HepG2 (cell line): ENCODE results near the gene HEPACAM2. TPM values are rescaled to one million over a fixed set of nuclear protein-coding genes. Genes with fewer than 3 reads are reported as not detected.

Source experiments
- ATAC-seq: fragments of 200-7000 bp; cut with Tn5 transposase; 3 replicates; pipeline ENCODE4 v1.9.1; 2020; ENCODE audit warnings: mild to moderate bottlenecking, moderate library complexity
- BruUV-seq: library from RNA; stranded (reverse); fragments of 400-500 nt; replicated peaks from 2 replicates; lab custom pipeline; 2021; lab: Mats Ljungman, UMichigan
- CTCF ChIA-PET: fragments of 300-600 bp; formaldehyde crosslinking; extraction: SDS; loops from one replicate; lab custom pipeline; 2021; ENCODE audit warnings: low total read pairs, inconsistent platforms, low intra/inter-chr PET ratio; lab: Yijun Ruan, JAX
- POLR2A ChIA-PET: fragments of 350-600 bp; sonication (Branson Sonifier 250); formaldehyde crosslinking; loops from one replicate; lab custom pipeline; 2020; ENCODE audit warnings: antibody characterized with exemption, inconsistent platforms; lab: Yijun Ruan, JAX
- DNase-seq: peaks from one replicate; pipeline ENCODE4 v3.0.0-alpha.2; 2015; ENCODE audit warnings: low spot score
- FAIRE-seq: peaks from 3 replicates; lab custom pipeline; 2011; peaks lifted over from hg19 to GRCh38; lab: Jason Lieb, UNC
- H2AFZ ChIP-seq: one replicate; pipeline ENCODE4 v1.6.1; 2011; ENCODE audit warnings: low read length, inconsistent platforms
- H3K27ac ChIP-seq: fragments of 300-600 bp; 3 replicates; pipeline ENCODE4 v1.8.0; 2011; ENCODE audit warnings: mixed run types, mild to moderate bottlenecking, mixed read lengths, low read length, inconsistent platforms; ENCODE audit not compliant: insufficient read depth; ENCODE audit errors: extremely low read length
- H3K27me3 ChIP-seq, 2 experiments: fragments of 200-600 bp in 1 of 2; 2 replicates in 1 of 2; 3 replicates in 1 of 2; pipeline versions ENCODE4 v1.6.0 to v1.8.0; 2011; ENCODE audit warnings: low read length in 2 of 2, mild to moderate bottlenecking in 2 of 2, moderate library complexity in 2 of 2, inconsistent platforms in 1 of 2; ENCODE audit not compliant: insufficient read depth in 2 of 2, control insufficient read depth in 1 of 2
- H3K36me3 ChIP-seq, 2 experiments: fragments of 200-600 bp in 1 of 2; replicated peaks in 1 of 2; 2 replicates in 1 of 2; 3 replicates in 1 of 2; pipeline versions ENCODE4 v1.5.1 to v1.8.0; 2011; ENCODE audit warnings: low read length in 2 of 2, inconsistent platforms in 1 of 2; ENCODE audit not compliant: insufficient read depth in 2 of 2, control insufficient read depth in 1 of 2
- H3K4me1 ChIP-seq: 2 replicates; pipeline ENCODE4 v1.5.1; 2012; ENCODE audit warnings: low read length, inconsistent platforms; ENCODE audit not compliant: insufficient read depth
- H3K4me2 ChIP-seq: 2 replicates; pipeline ENCODE4 v1.6.0; 2011; ENCODE audit warnings: low read depth, low read length, inconsistent platforms
- H3K4me3 ChIP-seq, 3 experiments: fragments of 200-600 bp in 1 of 3; sonication (generic), shearing (Covaris generic) in 1 of 3; replicated peaks in 1 of 3; 2 replicates each; pipeline ENCODE4 v1.5.1; 2011 to 2016; ENCODE audit warnings: low read length in 3 of 3, inconsistent platforms in 2 of 3, low read depth in 2 of 3, mild to moderate bottlenecking in 2 of 3, control low read depth in 1 of 3, mixed read lengths in 1 of 3; ENCODE audit not compliant: insufficient read depth in 1 of 3
- H3K79me2 ChIP-seq: one replicate; pipeline ENCODE4 v1.6.1; 2011; ENCODE audit warnings: low read length, inconsistent platforms; ENCODE audit not compliant: insufficient read depth
- H3K9ac ChIP-seq: 2 replicates; pipeline ENCODE4 v1.6.0; 2011; ENCODE audit warnings: mild to moderate bottlenecking, low read depth, low read length, inconsistent platforms; ENCODE audit not compliant: insufficient read depth
- H3K9me3 ChIP-seq: 2 replicates; pipeline ENCODE4 v1.5.1; 2012; ENCODE audit warnings: mild to moderate bottlenecking, low read length
- H4K20me1 ChIP-seq: 2 replicates; pipeline ENCODE4 v1.6.0; 2011; ENCODE audit warnings: inconsistent platforms, mild to moderate bottlenecking, low read length, moderate library complexity; ENCODE audit not compliant: insufficient read depth
- FOXO4 ChIP-seq: sonication (generic); formaldehyde crosslinking; conservative IDR thresholded peaks from 2 replicates; pipeline ENCODE4 v1.8.1; 2023; ENCODE audit warnings: missing genetic modification reagents
- KLF16 ChIP-seq, 2 experiments: sonication (generic) in 1 of 2; formaldehyde crosslinking in 1 of 2; IDR thresholded peaks; 2 replicates each; pipeline versions ENCODE4 v1.6.1 to v1.8.0; 2016 to 2023; ENCODE audit warnings: missing genetic modification reagents in 2 of 2, missing compliant biosample characterization in 1 of 2
- MIER3 ChIP-seq: IDR thresholded peaks from 2 replicates; pipeline ENCODE4 v1.6.1; 2016; ENCODE audit warnings: missing compliant biosample characterization, borderline replicate concordance
- NCOA5 ChIP-seq: sonication (generic); formaldehyde crosslinking; IDR thresholded peaks from 2 replicates; pipeline ENCODE4 v1.4.0; 2020; ENCODE audit warnings: missing genetic modification reagents
- NRL ChIP-seq: sonication (generic); formaldehyde crosslinking; IDR thresholded peaks from 2 replicates; pipeline ENCODE4 v1.5.0; 2020; ENCODE audit warnings: missing genetic modification reagents, mild to moderate bottlenecking, moderate library complexity, borderline replicate concordance
- RARG ChIP-seq: sonication (generic); formaldehyde crosslinking; IDR thresholded peaks from 2 replicates; pipeline ENCODE4 v1.4.0; 2020; ENCODE audit warnings: low read depth, mild to moderate bottlenecking, missing genetic modification reagents
- SOX6 ChIP-seq, 2 experiments: fragments of 450-650 bp in 1 of 2; sonication (generic) in 1 of 2; formaldehyde crosslinking in 1 of 2; IDR thresholded peaks; 2 replicates each; pipeline versions ENCODE4 v1.4.0 to v1.6.1; 2017 to 2020; ENCODE audit warnings: antibody characterized with exemption in 1 of 2, mild to moderate bottlenecking in 1 of 2, missing genetic modification reagents in 1 of 2
- TRIM24 ChIP-seq: sonication (generic); formaldehyde crosslinking; IDR thresholded peaks from 2 replicates; pipeline ENCODE4 v1.8.0; 2022; ENCODE audit warnings: mild to moderate bottlenecking, missing genetic modification reagents
- ZBTB3 ChIP-seq: sonication (generic); formaldehyde crosslinking; IDR thresholded peaks from 2 replicates; pipeline ENCODE4 v1.4.0; 2020; ENCODE audit warnings: low read depth, mild to moderate bottlenecking, moderate library complexity, missing genetic modification reagents, borderline replicate concordance
- ZC3H13 ChIP-seq: sonication (generic); formaldehyde crosslinking; IDR thresholded peaks from 2 replicates; pipeline ENCODE4 v1.8.1; 2023; ENCODE audit warnings: mild to moderate bottlenecking, missing genetic modification reagents, moderate library complexity
- ZGPAT ChIP-seq: IDR thresholded peaks from 2 replicates; pipeline ENCODE4 v1.6.1; 2016; ENCODE audit warnings: mild to moderate bottlenecking
- whole genome bisulfite sequencing: methylation state at CpG from one replicate; pipeline ENCODE4 v1.1.6; 2017; ENCODE audit warnings: low lambda C conversion rate; 5-methylcytosine and 5-hydroxymethylcytosine counted together
- in situ Hi-C: cut with HindIII; loops from 2 replicates; pipeline ENCODE4 v1.10.0; 2017; ENCODE audit warnings: low pct_unique_long_range_greater_than_20kb; ENCODE audit not compliant: extremely low pct_ligation_motif_present
- intact Hi-C: fragments of 100-400 bp; cut with micrococcal nuclease; formaldehyde crosslinking; loops from one replicate; pipeline ENCODE4 v1.10.0; 2022; ENCODE audit not compliant: unreplicated experiment
- polyA plus RNA-seq, 8 experiments: library from polyadenylated mRNA; depleted of rRNA in 3 of 8; stranded (reverse) in 7 of 8; unstranded in 1 of 8; fragments of >200 nt; fragmentation: Illumina TruSeq in 4 of 8; extraction: Trizol in 4 of 8; gene quantifications; 2 replicates each; pipeline versions ENCODE4 v1.2.1 to v1.2.3, GENCODE V29; 2011 to 2016; ENCODE audit warnings: low read depth in 4 of 8, missing spikeins in 1 of 8, mixed read lengths in 1 of 8; ENCODE audit not compliant: insufficient read depth in 1 of 8
- total RNA-seq, 5 experiments: library from RNA; depleted of rRNA; stranded (reverse); fragments of >200 nt; fragmentation: Illumina TruSeq; extraction: Trizol; gene quantifications; 2 replicates each; pipeline ENCODE4 v1.2.3, GENCODE V29; 2016; ENCODE audit warnings: low read depth in 1 of 5

The HEPACAM2 gene
- total and polyA plus RNA-seq, 2 of the 13 experiments (the other 11 are each of a cell fraction or from before 2014, with no cell fraction given) = not detected

GRCh38 chr7:93142127-93142526, 84.1 kb downstream of the HEPACAM2 start:
- FAIRE-seq = no peak

GRCh38 chr7:93140582-93141191, 85.6 kb downstream of the HEPACAM2 start:
- no TSS peak for BruUV-seq

More at GRCh38 chr7:93142127-93142526, 84.1 kb downstream of the HEPACAM2 start:
- intact Hi-C loops (no loop called here), in situ Hi-C loops (no loop called here)
- H3K36me3 ChIP-seq = no peaks in the 10 kb centered on the region
- no peak for ATAC-seq
- H3K9ac ChIP-seq = no peak overlapping the region
- POLR2A ChIA-PET = no interaction called here
- no peak overlapping the region for H3K4me2 ChIP-seq
- no peaks in the 10 kb centered on the region; a peak in 2 of 5 replicates for H3K27me3 ChIP-seq
- no peak for TF ChIP-seq KLF16 (CRISPR knock-in tag; IDR thresholded peaks at IDR 0.05)
- TF ChIP-seq MIER3 (CRISPR knock-in tag) = no peak
- no peak for TF ChIP-seq FOXO4
- H3K79me2 ChIP-seq = no peaks in the 10 kb centered on the region
- no peak for DNase-seq
- H3K4me3 ChIP-seq = no peak overlapping the region
- CTCF ChIA-PET = no interaction called here
- 0% methylated on average over 1 of the region's 1 CpG for WGBS
- no TSS peak for BruUV-seq
- no peaks in the 10 kb centered on the region for H3K4me1 ChIP-seq
- H4K20me1 ChIP-seq = no peaks in the 10 kb centered on the region
- no peak overlapping the region for H2AFZ ChIP-seq
- H3K27ac ChIP-seq = no peak overlapping the region
- H3K9me3 ChIP-seq = no peaks in the 10 kb centered on the region

More at GRCh38 chr7:93140582-93141191, 85.6 kb downstream of the HEPACAM2 start:
- Histone ChIP-seq H3K4me2 (no peak overlapping the region), H3K4me1 (no peaks in the 10 kb centered on the region), H3K4me3 (no peak overlapping the region), H3K27ac (no peak overlapping the region), H3K27me3 (no peaks in the 10 kb centered on the region; a peak in 1 of 5 replicates), H4K20me1 (no peaks in the 10 kb centered on the region), H3K36me3 (no peaks in the 10 kb centered on the region), H3K9me3 (no peaks in the 10 kb centered on the region), H3K79me2 (no peaks in the 10 kb centered on the region), H2AFZ (no peak overlapping the region), H3K9ac (no peak overlapping the region)
- CTCF ChIA-PET = no interaction called here
- FAIRE-seq (no peak), ATAC-seq (no peak), DNase-seq (no peak)
- WGBS = 11% methylated on average over 3 of the region's 3 CpGs
- intact Hi-C loops = no loop called here
- in situ Hi-C loops = no loop called here
- POLR2A ChIA-PET = no interaction called here
- no peak for TF ChIP-seq ZC3H13 (CRISPR knock-in tag)
- no peak for TF ChIP-seq NCOA5 (CRISPR knock-in tag)
- TF ChIP-seq ZGPAT (CRISPR knock-in tag) = no peak
- no peak for TF ChIP-seq SOX6 (IDR thresholded peaks at IDR 0.05)
- no peak for TF ChIP-seq SOX6 (CRISPR knock-in tag; IDR thresholded peaks at IDR 0.05)
- no peak for TF ChIP-seq ZBTB3 (CRISPR knock-in tag)
- no peak for TF ChIP-seq NRL (CRISPR knock-in tag)
- no peak for TF ChIP-seq RARG (CRISPR knock-in tag)
- no peak for TF ChIP-seq TRIM24
